Measurements from ENCODE around the gene ITGA3. TPM values are rescaled to one million over a fixed set of nuclear protein-coding genes. Genes with fewer than 3 reads are reported as not detected.

Gene ITGA3
- polyA plus RNA-seq, 1 of the 3 experiments (the other 2 are of a cell fraction) = 766 TPM

DNA sequence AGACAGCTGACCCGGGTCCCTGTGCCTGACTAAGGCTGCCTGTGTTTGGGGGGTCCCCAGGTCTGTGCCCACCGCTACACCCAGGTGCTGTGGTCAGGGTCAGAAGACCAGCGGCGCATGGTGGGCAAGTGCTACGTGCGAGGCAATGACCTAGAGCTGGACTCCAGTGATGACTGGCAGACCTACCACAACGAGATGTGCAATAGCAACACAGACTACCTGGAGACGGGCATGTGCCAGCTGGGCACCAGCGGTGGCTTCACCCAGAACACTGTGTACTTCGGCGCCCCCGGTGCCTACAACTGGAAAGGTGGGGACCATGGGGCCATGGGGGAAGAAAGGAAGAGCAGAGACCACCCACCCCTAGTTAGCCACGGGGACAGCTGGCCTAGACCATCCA lies 12.1 kb downstream of the ITGA3 start (continued):
- TF ChIP-seq, protein P1, sequence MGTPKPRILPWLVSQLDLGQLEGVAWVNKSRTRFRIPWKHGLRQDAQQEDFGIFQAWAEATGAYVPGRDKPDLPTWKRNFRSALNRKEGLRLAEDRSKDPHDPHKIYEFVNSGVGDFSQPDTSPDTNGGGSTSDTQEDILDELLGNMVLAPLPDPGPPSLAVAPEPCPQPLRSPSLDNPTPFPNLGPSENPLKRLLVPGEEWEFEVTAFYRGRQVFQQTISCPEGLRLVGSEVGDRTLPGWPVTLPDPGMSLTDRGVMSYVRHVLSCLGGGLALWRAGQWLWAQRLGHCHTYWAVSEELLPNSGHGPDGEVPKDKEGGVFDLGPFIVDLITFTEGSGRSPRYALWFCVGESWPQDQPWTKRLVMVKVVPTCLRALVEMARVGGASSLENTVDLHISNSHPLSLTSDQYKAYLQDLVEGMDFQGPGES (IDR thresholded peaks at IDR 0.05; ENCODE audit: low read depth, low read length) = no peak
- TF ChIP-seq, protein P2, sequence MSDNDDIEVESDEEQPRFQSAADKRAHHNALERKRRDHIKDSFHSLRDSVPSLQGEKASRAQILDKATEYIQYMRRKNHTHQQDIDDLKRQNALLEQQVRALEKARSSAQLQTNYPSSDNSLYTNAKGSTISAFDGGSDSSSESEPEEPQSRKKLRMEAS (IDR thresholded peaks at IDR 0.05; ENCODE audit: low read depth) = no peak
- no peak for TF ChIP-seq FOXJ3 (CRISPR knock-in tag; IDR thresholded peaks at IDR 0.05)
- TF ChIP-seq TEAD4 (IDR thresholded peaks at IDR 0.05; ENCODE audit: borderline replicate concordance, insufficient read depth) = no peak
- TF ChIP-seq CHD2 (IDR thresholded peaks at IDR 0.05; ENCODE audit: low read length, partially characterized antibody) = no peak
- TF ChIP-seq SIN3A (IDR thresholded peaks at IDR 0.05; ENCODE audit: borderline replicate concordance, low read depth, low read length) = no peak
- no peak for TF ChIP-seq GABPA (IDR thresholded peaks at IDR 0.05; ENCODE audit: low read depth)

DNA sequence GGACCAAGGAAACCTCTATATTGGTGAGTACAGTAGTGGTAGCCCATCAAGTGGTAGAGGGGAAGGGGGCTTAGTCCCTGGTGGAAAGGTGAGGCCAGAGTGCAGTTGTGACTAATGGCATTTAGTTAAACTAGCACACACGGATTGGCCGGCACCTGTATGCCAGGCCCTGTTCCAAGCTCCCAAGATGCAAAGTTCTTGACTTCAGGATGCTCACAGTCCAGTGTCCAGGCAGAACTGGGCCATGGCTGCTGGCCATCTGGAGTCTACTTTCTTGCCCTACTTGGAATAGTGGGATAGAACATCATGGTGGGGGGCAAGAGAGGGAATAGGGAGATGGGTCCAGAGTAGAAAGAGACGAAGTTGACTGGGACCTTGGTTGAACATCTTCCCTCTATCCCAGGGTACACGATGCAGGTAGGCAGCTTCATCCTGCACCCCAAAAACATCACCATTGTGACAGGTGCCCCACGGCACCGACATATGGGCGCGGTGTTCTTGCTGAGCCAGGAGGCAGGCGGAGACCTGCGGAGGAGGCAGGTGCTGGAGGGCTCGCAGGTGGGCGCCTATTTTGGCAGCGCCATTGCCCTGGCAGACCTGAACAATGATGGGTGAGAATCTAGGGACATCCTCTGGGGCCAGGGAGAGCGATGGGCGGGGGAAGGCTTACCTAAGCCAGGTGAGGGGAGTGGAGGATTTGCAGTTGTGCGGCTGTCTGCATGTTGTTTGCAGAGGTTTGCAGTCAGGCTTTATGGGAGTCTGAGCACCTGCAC lies 15.2 kb downstream of the ITGA3 start:
- no peak overlapping the region for H3K9ac ChIP-seq
- H3K9me3 ChIP-seq = no peaks in the 10 kb centered on the region
- no peak for DNase-seq
- peaks cover 71% of the 10 kb centered on the region for H4K20me1 ChIP-seq (ENCODE audit: insufficient read depth)
- peaks cover 0 to 10% of the 10 kb centered on the region in 2 experiments; a peak in 2 of 4 replicates for H3K4me1 ChIP-seq (ENCODE audit: control insufficient read depth in 1 of 2, insufficient read depth in 2 of 2, low read depth in 1 of 2, low read length in 1 of 2)
- H3K9me2 ChIP-seq = no peaks in the 10 kb centered on the region
- no peak overlapping the region for H2AFZ ChIP-seq (ENCODE audit: low read depth)
- no peak overlapping the region for H3K4me3 ChIP-seq (ENCODE audit: low read depth in 2 of 2, low read length in 1 of 2)
- no peak overlapping the region for H3K4me2 ChIP-seq
- WGBS (ENCODE audit: low lambda C conversion rate) = 92% methylated on average over 16 of the region's 16 CpGs
- H3K27me3 ChIP-seq (ENCODE audit: insufficient read depth) = no peaks in the 10 kb centered on the region
- H3K79me2 ChIP-seq (ENCODE audit: insufficient read depth) = peaks cover 100% of the 10 kb centered on the region
- peaks cover 68% of the 10 kb centered on the region for H3F3A ChIP-seq (replicated peaks; ENCODE audit: insufficient read depth)
- H3K36me3 ChIP-seq (replicated peaks in 1 of 2; ENCODE audit: control insufficient read depth in 1 of 2, insufficient read depth in 2 of 2, low read length in 1 of 2) = peaks cover 78 to 92% of the 10 kb centered on the region in 2 experiments
- peak overlapping the region in 1 of 2 experiments; percentile 53; a peak in 2 of 4 replicates for H3K27ac ChIP-seq (ENCODE audit: low read depth in 2 of 2, low read length in 1 of 2)
- ChIA-PET POLR2A (no interaction called here), CTCF (interaction anchor here (1.5 to 2.6 kb wide), 3 partner anchors 16 to 44 kb away, joined by 7 to 14 read pairs (median 11); no protein-coding TSS in a partner anchor)
- no peak for TF ChIP-seq RAD21 (IDR thresholded peaks at IDR 0.05; ENCODE audit: low read length)
- no peak for TF ChIP-seq SIN3A (IDR thresholded peaks at IDR 0.05; ENCODE audit: borderline replicate concordance, low read depth, low read length)
- no peak for TF ChIP-seq TCF12 (IDR thresholded peaks at IDR 0.05)
- no peak for TF ChIP-seq RCOR1 (IDR thresholded peaks at IDR 0.05; ENCODE audit: low read length)
- TF ChIP-seq, protein P3, sequence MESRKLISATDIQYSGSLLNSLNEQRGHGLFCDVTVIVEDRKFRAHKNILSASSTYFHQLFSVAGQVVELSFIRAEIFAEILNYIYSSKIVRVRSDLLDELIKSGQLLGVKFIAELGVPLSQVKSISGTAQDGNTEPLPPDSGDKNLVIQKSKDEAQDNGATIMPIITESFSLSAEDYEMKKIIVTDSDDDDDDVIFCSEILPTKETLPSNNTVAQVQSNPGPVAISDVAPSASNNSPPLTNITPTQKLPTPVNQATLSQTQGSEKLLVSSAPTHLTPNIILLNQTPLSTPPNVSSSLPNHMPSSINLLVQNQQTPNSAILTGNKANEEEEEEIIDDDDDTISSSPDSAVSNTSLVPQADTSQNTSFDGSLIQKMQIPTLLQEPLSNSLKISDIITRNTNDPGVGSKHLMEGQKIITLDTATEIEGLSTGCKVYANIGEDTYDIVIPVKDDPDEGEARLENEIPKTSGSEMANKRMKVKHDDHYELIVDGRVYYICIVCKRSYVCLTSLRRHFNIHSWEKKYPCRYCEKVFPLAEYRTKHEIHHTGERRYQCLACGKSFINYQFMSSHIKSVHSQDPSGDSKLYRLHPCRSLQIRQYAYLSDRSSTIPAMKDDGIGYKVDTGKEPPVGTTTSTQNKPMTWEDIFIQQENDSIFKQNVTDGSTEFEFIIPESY (IDR thresholded peaks at IDR 0.05; ENCODE audit: borderline replicate concordance, low read depth) = no peak
- TF ChIP-seq MXI1 (IDR thresholded peaks at IDR 0.05; ENCODE audit: low read depth, low read length) = no peak
- no peak for TF ChIP-seq JUND (IDR thresholded peaks at IDR 0.05)
- TF ChIP-seq YY1 (IDR thresholded peaks at IDR 0.05; ENCODE audit: low read depth) = no peak
- no peak for TF ChIP-seq GABPA (IDR thresholded peaks at IDR 0.05; ENCODE audit: low read depth)
- TF ChIP-seq FOXJ3 (CRISPR knock-in tag; IDR thresholded peaks at IDR 0.05) = no peak
- TF ChIP-seq, protein P4, sequence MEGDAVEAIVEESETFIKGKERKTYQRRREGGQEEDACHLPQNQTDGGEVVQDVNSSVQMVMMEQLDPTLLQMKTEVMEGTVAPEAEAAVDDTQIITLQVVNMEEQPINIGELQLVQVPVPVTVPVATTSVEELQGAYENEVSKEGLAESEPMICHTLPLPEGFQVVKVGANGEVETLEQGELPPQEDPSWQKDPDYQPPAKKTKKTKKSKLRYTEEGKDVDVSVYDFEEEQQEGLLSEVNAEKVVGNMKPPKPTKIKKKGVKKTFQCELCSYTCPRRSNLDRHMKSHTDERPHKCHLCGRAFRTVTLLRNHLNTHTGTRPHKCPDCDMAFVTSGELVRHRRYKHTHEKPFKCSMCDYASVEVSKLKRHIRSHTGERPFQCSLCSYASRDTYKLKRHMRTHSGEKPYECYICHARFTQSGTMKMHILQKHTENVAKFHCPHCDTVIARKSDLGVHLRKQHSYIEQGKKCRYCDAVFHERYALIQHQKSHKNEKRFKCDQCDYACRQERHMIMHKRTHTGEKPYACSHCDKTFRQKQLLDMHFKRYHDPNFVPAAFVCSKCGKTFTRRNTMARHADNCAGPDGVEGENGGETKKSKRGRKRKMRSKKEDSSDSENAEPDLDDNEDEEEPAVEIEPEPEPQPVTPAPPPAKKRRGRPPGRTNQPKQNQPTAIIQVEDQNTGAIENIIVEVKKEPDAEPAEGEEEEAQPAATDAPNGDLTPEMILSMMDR (IDR thresholded peaks at IDR 0.05) = no peak
